ENCODE data around the gene PRKN.

The PRKN gene

DNA sequence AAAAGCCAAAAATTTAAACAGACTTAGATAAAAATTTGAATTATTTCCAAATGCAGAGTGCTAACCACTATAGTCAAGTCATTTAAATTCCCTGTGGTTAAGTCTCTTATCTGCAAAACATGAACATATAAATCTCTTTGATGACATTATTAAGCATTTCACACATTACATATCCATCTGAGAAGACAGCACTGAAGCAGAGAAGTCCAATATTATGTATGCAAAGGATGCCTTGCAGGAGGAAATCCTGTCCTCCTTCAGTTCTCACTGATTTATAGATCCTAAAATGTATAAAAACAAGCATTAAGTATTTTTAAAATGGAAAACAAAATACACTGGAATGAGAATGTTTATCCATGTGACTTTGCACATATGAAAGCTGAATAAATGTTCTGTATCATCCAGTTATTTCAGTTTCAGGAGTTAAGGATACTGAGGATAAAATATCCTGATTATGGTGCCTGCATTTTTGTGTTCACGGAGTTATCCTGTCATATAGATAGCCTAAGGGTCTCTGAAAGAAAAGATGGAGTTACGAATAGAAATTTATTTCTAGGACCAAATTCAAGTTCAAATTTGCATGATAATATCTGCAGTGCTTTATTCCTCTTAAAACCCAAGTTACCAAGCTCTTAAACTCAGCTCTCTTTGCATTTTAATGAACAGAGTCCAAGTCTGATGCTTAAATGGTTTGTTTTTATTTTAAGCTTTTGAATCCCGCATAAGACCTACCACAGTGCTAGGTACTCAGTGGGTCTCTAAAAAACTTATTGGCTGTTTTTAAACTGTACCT, 145.4 kb downstream of the PRKN start:
- Histone ChIP-seq H3K4me3 (ENCODE audit: insufficient read depth in 1 of 2, low read depth in 1 of 2, low read length in 2 of 2) (no peak overlapping the region), H3K9me3 (ENCODE audit: control insufficient read depth, low read length) (no peaks in the 10 kb centered on the region), H3K27me3 (ENCODE audit: control insufficient read depth in 1 of 2, insufficient read depth in 1 of 2, low read length in 2 of 2) (no peaks in the 10 kb centered on the region), H3K79me1 (replicated peaks; ENCODE audit: low read length, poor library complexity, severe bottlenecking) (no peaks in the 10 kb centered on the region), H2BK5ac (ENCODE audit: low read depth, low read length, poor library complexity, severe bottlenecking) (no peak overlapping the region), H3K4me2 (ENCODE audit: low read length, poor library complexity, severe bottlenecking) (no peak overlapping the region), H3K14ac (ENCODE audit: low read length in 2 of 2) (no peak overlapping the region), H2BK12ac (ENCODE audit: low read length in 2 of 2) (no peak overlapping the region), H3K4me1 (ENCODE audit: control insufficient read depth, insufficient read depth, low read depth, low read length) (no peaks in the 10 kb centered on the region), H3K18ac (ENCODE audit: low read depth in 1 of 2, low read length in 2 of 2) (no peak overlapping the region), H4K8ac (ENCODE audit: low read length) (no peak overlapping the region), H2BK15ac (ENCODE audit: low read depth, poor library complexity, severe bottlenecking) (no peak overlapping the region), H3K9ac (ENCODE audit: low read length) (no peak overlapping the region), H2AK5ac (ENCODE audit: low read length, severe bottlenecking) (no peak overlapping the region), H3K4ac (ENCODE audit: low read depth in 1 of 2, low read length in 2 of 2) (no peak overlapping the region), H2AFZ (ENCODE audit: low read depth, low read length) (no peak overlapping the region), H2BK120ac (ENCODE audit: low read depth, low read length) (no peak overlapping the region), H3K23ac (ENCODE audit: low read length in 2 of 2) (no peak overlapping the region), H3K36me3 (ENCODE audit: control insufficient read depth in 1 of 2, insufficient read depth in 2 of 2, low read depth in 1 of 2, low read length in 2 of 2) (no peaks in the 10 kb centered on the region), H3K27ac (ENCODE audit: low read length, poor library complexity, severe bottlenecking) (no peak overlapping the region), H4K91ac (ENCODE audit: low read length) (no peak overlapping the region)
- WGBS: 77% methylated on average over 2 of the region's 3 CpGs
- no peak for DNase-seq

DNA sequence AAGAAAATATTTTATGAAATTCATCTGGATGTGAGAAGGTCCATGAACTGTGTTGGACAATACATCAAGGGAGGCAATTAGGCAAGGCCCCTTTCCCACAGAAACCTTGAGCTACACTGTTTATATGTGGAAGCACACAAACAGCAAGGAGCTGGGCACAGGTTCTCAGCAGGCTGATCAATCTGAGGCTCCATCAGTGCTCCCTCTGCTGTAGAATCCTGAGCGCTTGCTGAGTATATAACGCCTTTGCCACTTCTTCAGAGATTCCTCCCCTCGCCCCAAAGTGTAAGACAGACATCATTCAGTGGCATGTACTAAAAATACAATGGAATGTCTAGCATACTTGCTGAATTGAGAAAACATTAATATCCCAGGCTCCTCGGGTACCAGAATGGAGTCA, 146.9 kb downstream of the PRKN start:
- Histone ChIP-seq H2BK15ac (ENCODE audit: low read depth, poor library complexity, severe bottlenecking) (no peak overlapping the region), H2AFZ (ENCODE audit: low read depth, low read length) (no peak overlapping the region), H3K9me3 (ENCODE audit: control insufficient read depth, low read length) (no peaks in the 10 kb centered on the region), H2BK12ac (ENCODE audit: low read length in 2 of 2) (no peak overlapping the region), H2AK5ac (ENCODE audit: low read length, severe bottlenecking) (no peak overlapping the region), H3K14ac (ENCODE audit: low read length in 2 of 2) (no peak overlapping the region), H3K9ac (ENCODE audit: low read length) (no peak overlapping the region), H4K8ac (ENCODE audit: low read length) (no peak overlapping the region), H2BK120ac (ENCODE audit: low read depth, low read length) (no peak overlapping the region), H2BK5ac (ENCODE audit: low read depth, low read length, poor library complexity, severe bottlenecking) (no peak overlapping the region), H3K36me3 (ENCODE audit: control insufficient read depth in 1 of 2, insufficient read depth in 2 of 2, low read depth in 1 of 2, low read length in 2 of 2) (no peaks in the 10 kb centered on the region), H3K27ac (ENCODE audit: low read length, poor library complexity, severe bottlenecking) (no peak overlapping the region), H3K4me1 (ENCODE audit: control insufficient read depth, insufficient read depth, low read depth, low read length) (no peaks in the 10 kb centered on the region), H3K18ac (ENCODE audit: low read depth in 1 of 2, low read length in 2 of 2) (no peak overlapping the region), H3K23ac (ENCODE audit: low read length in 2 of 2) (no peak overlapping the region), H3K4me2 (ENCODE audit: low read length, poor library complexity, severe bottlenecking) (no peak overlapping the region), H3K4ac (ENCODE audit: low read depth in 1 of 2, low read length in 2 of 2) (no peak overlapping the region), H3K79me1 (replicated peaks; ENCODE audit: low read length, poor library complexity, severe bottlenecking) (no peaks in the 10 kb centered on the region), H3K27me3 (ENCODE audit: control insufficient read depth in 1 of 2, insufficient read depth in 1 of 2, low read length in 2 of 2) (no peaks in the 10 kb centered on the region), H4K91ac (ENCODE audit: low read length) (no peak overlapping the region), H3K4me3 (ENCODE audit: insufficient read depth in 1 of 2, low read depth in 1 of 2, low read length in 2 of 2) (no peak overlapping the region)
- WGBS: 71% methylated on average over 2 of the region's 4 CpGs
- no peak for DNase-seq

DNA sequence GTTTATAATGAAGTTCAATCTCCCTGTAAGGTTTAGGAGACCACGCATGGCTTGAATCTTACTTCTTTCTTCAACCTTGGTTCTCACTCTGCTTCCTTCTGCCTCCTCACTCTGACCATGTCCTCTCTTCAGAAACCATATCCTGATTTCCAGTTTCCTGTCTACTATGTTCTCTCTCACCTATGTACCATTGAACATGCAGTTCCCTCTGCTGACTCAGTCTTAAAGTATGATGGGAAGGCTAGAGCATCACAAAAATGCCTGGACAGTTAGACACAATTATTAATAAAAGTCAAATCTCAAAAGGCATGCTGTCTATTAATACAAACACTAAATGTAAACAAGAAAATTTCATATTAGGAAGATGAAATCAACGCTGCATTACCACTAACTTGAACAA, 151.6 kb downstream of the PRKN start:
- H2BK15ac ChIP-seq (ENCODE audit: low read depth, poor library complexity, severe bottlenecking): no peak overlapping the region
- no peaks in the 10 kb centered on the region for H3K36me3 ChIP-seq (ENCODE audit: control insufficient read depth in 1 of 2, insufficient read depth in 2 of 2, low read depth in 1 of 2, low read length in 2 of 2)
- WGBS: 93% methylated on average over 2 of the region's 2 CpGs
- no peak overlapping the region for H3K27ac ChIP-seq (ENCODE audit: low read length, poor library complexity, severe bottlenecking)
- no peak overlapping the region for H2BK12ac ChIP-seq (ENCODE audit: low read length in 2 of 2)
- H4K91ac ChIP-seq (ENCODE audit: low read length): no peak overlapping the region
- H3K27me3 ChIP-seq (ENCODE audit: control insufficient read depth in 1 of 2, insufficient read depth in 1 of 2, low read length in 2 of 2): no peaks in the 10 kb centered on the region
- H4K8ac ChIP-seq (ENCODE audit: low read length): no peak overlapping the region
- H3K4me2 ChIP-seq (ENCODE audit: low read length, poor library complexity, severe bottlenecking): no peak overlapping the region
- no peak for DNase-seq
- H2BK5ac ChIP-seq (ENCODE audit: low read depth, low read length, poor library complexity, severe bottlenecking): no peak overlapping the region
- H3K4ac ChIP-seq (ENCODE audit: low read depth in 1 of 2, low read length in 2 of 2): no peak overlapping the region
- no peak overlapping the region for H3K23ac ChIP-seq (ENCODE audit: low read length in 2 of 2)
- H3K4me3 ChIP-seq (ENCODE audit: insufficient read depth in 1 of 2, low read depth in 1 of 2, low read length in 2 of 2): no peak overlapping the region
- H3K9ac ChIP-seq (ENCODE audit: low read length): no peak overlapping the region
- no peaks in the 10 kb centered on the region for H3K79me1 ChIP-seq (replicated peaks; ENCODE audit: low read length, poor library complexity, severe bottlenecking)
- no peak overlapping the region for H2AFZ ChIP-seq (ENCODE audit: low read depth, low read length)
- no peak overlapping the region for H2BK120ac ChIP-seq (ENCODE audit: low read depth, low read length)
- no peak overlapping the region for H3K18ac ChIP-seq (ENCODE audit: low read depth in 1 of 2, low read length in 2 of 2)
- no peak overlapping the region for H3K14ac ChIP-seq (ENCODE audit: low read length in 2 of 2)
- H3K9me3 ChIP-seq (ENCODE audit: control insufficient read depth, low read length): no peaks in the 10 kb centered on the region
- H2AK5ac ChIP-seq (ENCODE audit: low read length, severe bottlenecking): no peak overlapping the region
- no peaks in the 10 kb centered on the region for H3K4me1 ChIP-seq (ENCODE audit: control insufficient read depth, insufficient read depth, low read depth, low read length)

DNA sequence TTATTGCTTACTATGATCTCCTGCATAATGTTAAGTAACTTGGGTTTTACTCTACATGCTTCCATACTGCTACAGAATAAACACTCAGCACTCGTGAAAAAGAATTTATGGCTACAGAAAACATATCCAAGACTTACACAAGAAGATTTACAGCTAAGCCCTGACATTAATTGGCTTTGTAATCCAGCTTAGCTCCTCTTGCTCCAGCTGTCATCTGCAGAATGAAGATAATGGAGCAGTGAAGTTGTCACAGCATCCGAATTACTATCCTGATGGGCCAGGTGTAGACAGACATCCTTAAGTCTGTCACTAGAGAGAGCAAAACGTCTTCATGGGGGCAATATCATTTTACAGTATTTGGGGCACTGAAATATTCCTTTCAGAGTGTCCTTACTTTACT, 155.3 kb downstream of the PRKN start:
- Histone ChIP-seq H4K91ac (ENCODE audit: low read length) (no peak overlapping the region), H2BK12ac (ENCODE audit: low read length in 2 of 2) (no peak overlapping the region), H3K14ac (ENCODE audit: low read length in 2 of 2) (no peak overlapping the region), H2BK5ac (ENCODE audit: low read depth, low read length, poor library complexity, severe bottlenecking) (no peak overlapping the region), H3K23ac (ENCODE audit: low read length in 2 of 2) (no peak overlapping the region), H3K18ac (ENCODE audit: low read depth in 1 of 2, low read length in 2 of 2) (no peak overlapping the region), H2BK120ac (ENCODE audit: low read depth, low read length) (no peak overlapping the region), H3K4me2 (ENCODE audit: low read length, poor library complexity, severe bottlenecking) (no peak overlapping the region), H2BK15ac (ENCODE audit: low read depth, poor library complexity, severe bottlenecking) (no peak overlapping the region), H2AK5ac (ENCODE audit: low read length, severe bottlenecking) (no peak overlapping the region), H2AFZ (ENCODE audit: low read depth, low read length) (no peak overlapping the region), H3K27me3 (ENCODE audit: control insufficient read depth in 1 of 2, insufficient read depth in 1 of 2, low read length in 2 of 2) (no peaks in the 10 kb centered on the region), H3K9me3 (ENCODE audit: control insufficient read depth, low read length) (peaks cover 12% of the 10 kb centered on the region), H3K79me1 (replicated peaks; ENCODE audit: low read length, poor library complexity, severe bottlenecking) (no peaks in the 10 kb centered on the region), H4K8ac (ENCODE audit: low read length) (no peak overlapping the region), H3K9ac (ENCODE audit: low read length) (no peak overlapping the region), H3K36me3 (ENCODE audit: control insufficient read depth in 1 of 2, insufficient read depth in 2 of 2, low read depth in 1 of 2, low read length in 2 of 2) (no peaks in the 10 kb centered on the region), H3K4me1 (ENCODE audit: control insufficient read depth, insufficient read depth, low read depth, low read length) (no peaks in the 10 kb centered on the region), H3K4ac (ENCODE audit: low read depth in 1 of 2, low read length in 2 of 2) (no peak overlapping the region), H3K27ac (ENCODE audit: low read length, poor library complexity, severe bottlenecking) (no peak overlapping the region), H3K4me3 (ENCODE audit: insufficient read depth in 1 of 2, low read depth in 1 of 2, low read length in 2 of 2) (no peak overlapping the region)
- 21% methylated on average over 3 of the region's 3 CpGs for WGBS
- no peak for DNase-seq
